HAP-1 (cell line): ENCODE results near the gene RALGAPA2.
A peak's percentile ranks its signal among the peaks of the same experiment; 100 is the strongest.

ENCODE experiments used
- DNase-seq, 2 experiments: peaks; one replicate each; pipeline ENCODE4 v3.0.0-alpha.2; 2016 to 2020; ENCODE audit warnings: low spot score in 2 of 2
- H3K27me3 ChIP-seq: fragments of 250-450 bp; sonication (Bioruptor Pico); 2 replicates; pipeline ENCODE4 v1.5.1; 2020; ENCODE audit warnings: low read depth, mild to moderate bottlenecking, moderate library complexity
- H3K36me3 ChIP-seq: fragments of 250-450 bp; sonication (Bioruptor Pico); replicated peaks from 2 replicates; pipeline ENCODE4 v1.5.1; 2020; ENCODE audit warnings: mild to moderate bottlenecking
- H3K4me1 ChIP-seq: fragments of 250-450 bp; sonication (Bioruptor Pico); 2 replicates; pipeline ENCODE4 v1.5.1; 2020; ENCODE audit warnings: mild to moderate bottlenecking
- H3K4me3 ChIP-seq: fragments of 250-450 bp; sonication (Bioruptor Pico); 2 replicates; pipeline ENCODE4 v1.5.1; 2020; ENCODE audit warnings: mild to moderate bottlenecking, moderate library complexity
- H3K9me3 ChIP-seq: fragments of 250-450 bp; sonication (Bioruptor Pico); 2 replicates; pipeline ENCODE4 v1.5.1; 2020; ENCODE audit warnings: mild to moderate bottlenecking, moderate library complexity
- in situ Hi-C: fragments of 300-500 bp; cut with MboI; formaldehyde crosslinking; loops from 3 replicates; pipeline ENCODE4 v1.14.3; 2020; ENCODE audit warnings: low sequenced_read_pairs, inconsistent platforms, mixed read lengths

RALGAPA2 gene

DNA sequence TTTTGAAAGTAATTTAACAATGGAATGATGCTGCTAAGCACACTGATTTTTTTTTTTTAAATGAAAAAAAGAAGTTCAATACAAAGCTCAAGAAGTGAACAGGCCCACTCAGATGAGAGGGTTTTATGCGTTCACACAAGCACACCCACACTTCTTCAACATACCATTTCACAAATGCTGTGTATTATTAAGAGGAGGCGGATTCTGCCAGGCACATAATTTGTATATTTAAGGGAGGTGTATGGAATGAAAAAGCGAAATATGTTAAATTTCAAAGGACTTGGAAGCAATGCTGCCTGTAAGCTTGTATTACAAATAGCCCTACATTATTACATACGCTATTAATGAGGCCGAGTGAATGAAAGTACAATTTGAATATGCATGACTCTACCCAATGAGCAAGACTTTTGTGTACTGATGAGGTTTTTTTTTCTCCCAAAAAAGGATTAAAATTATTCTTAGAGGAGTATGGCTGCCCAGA is 220.6 kb downstream of the RALGAPA2 start:
- Histone ChIP-seq H3K4me3 (no peak overlapping the region), H3K27me3 (no peaks in the 10 kb centered on the region), H3K36me3 (no peaks in the 10 kb centered on the region), H3K9me3 (no peaks in the 10 kb centered on the region), H3K4me1 (peaks cover 39% of the 10 kb centered on the region)
- in situ Hi-C loops: no loop called here
- no peak for DNase-seq

DNA sequence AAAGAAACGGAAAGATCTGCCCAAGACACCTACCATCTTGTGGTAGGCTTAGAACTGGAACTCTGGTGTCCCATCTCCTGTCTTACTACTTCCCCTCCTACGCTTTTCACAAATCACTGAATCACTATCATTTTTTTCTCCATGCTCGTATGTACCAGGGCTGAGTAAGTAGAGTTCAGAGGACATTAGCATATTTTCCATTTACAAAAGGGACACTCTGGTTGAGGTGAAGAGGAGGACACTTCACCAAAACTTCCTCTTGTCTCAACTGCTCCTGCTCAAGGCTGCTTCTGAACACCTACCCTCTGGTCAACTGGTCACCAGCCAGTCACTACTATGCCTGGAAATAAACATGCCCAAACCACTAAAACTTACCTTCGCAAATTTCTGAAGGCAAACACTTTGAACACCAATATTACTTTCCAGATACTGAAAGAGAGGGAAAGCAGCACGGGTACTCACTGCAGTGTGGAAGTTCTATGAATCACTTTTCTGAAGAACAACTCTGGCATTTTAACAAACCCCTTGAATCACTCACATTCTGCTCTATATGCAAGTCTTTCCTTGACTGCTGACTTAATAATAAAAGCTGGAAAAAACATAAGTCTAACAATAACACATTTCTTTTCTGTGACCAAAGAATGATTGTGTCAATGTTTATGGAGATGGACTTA is 221.2 kb downstream of the RALGAPA2 start:
- no peak overlapping the region for H3K4me3 ChIP-seq
- H3K36me3 ChIP-seq: no peaks in the 10 kb centered on the region
- in situ Hi-C loops: no loop called here
- no peak for DNase-seq
- no peaks in the 10 kb centered on the region for H3K27me3 ChIP-seq
- peaks cover 39% of the 10 kb centered on the region for H3K4me1 ChIP-seq
- H3K9me3 ChIP-seq: no peaks in the 10 kb centered on the region

DNA sequence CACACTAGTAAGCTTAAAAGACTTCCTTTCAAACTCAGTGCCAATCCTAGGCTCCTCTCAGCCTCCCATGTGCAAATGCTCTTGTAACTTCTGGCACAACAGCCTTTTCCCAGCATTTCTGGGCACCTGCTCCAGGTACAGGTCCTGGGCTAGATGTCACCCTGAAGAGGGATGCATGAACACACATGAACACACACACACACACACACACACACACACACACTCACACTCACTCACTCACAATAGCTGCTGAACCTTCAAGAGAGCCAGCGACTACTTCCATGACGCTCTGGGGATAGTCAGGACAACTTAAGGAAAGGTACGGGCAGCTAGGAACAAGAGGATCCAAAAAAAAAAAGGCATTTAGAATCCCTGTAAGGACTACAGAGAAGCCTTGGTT is 221.8 kb downstream of the RALGAPA2 start:
- Histone ChIP-seq H3K4me1 (peaks cover 39% of the 10 kb centered on the region), H3K9me3 (no peaks in the 10 kb centered on the region), H3K36me3 (no peaks in the 10 kb centered on the region), H3K4me3 (no peak overlapping the region), H3K27me3 (no peaks in the 10 kb centered on the region)
- in situ Hi-C loops: no loop called here
- DNase-seq: no peak

DNA sequence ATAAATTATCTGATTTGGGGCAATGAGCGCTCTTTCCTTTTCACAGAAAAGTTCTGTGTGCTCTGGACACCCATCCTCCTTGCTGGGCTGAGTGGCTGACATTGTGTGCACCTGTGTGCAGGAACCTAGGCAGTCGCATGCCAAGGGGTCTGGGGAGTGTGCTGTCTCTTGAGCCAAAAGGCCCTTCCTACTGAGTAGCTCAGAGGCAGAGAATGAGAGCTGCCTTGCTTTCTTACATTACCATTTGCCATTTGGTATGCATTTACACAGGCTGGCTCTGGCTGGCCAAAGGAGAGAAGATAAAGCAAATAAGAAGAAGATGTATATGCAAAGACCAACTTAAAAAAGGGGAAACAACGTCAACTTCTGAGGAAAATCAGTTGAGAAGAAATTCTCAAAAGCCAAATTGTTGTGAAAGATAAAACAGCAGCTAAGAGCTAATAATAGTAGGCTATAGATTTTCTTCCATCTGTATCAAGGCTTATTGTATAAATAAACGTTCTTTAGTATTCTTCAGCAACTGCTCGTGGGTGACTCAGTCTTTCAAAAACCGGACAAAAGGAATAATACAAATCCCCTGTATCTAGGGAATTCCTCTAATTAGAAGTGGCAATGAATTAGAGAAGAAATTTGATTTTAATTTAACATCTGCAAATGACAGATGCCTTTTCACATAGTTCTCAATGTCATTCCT is 222.6 kb downstream of the RALGAPA2 start:
- Histone ChIP-seq H3K27me3 (no peaks in the 10 kb centered on the region), H3K36me3 (no peaks in the 10 kb centered on the region), H3K9me3 (no peaks in the 10 kb centered on the region), H3K4me1 (peaks cover 39% of the 10 kb centered on the region), H3K4me3 (no peak overlapping the region)
- in situ Hi-C loops: no loop called here
- DNase-seq: peak; percentile 16 to 44

GRCh38 chr20:20489054-20489453 is 223.4 kb downstream of the RALGAPA2 start:
- in situ Hi-C loops: no loop called here
- H3K9me3 ChIP-seq: no peaks in the 10 kb centered on the region
- H3K4me3 ChIP-seq: no peak overlapping the region
- H3K4me1 ChIP-seq: peaks cover 39% of the 10 kb centered on the region
- no peaks in the 10 kb centered on the region for H3K36me3 ChIP-seq
- H3K27me3 ChIP-seq: no peaks in the 10 kb centered on the region
- DNase-seq: no peak

DNA sequence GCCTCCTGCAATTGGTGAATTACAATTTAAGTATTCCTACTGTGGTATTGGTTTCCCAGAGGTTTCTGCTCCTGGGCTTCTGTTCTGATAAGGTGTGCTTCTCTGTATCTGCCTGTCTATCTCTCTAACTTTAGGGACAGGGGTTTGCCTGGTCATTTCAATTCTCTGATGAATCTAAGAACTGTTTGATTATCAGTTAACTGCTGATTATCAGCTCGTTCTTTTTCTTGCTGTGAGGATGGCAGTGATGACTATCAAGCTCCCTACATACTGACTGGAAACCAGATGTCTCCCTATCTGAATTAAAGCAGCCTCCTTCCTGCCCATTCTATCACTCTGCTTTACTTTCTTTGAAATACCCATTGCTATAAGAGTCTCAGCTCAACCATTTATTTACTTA is 224.1 kb downstream of the RALGAPA2 start:
- in situ Hi-C loops: no loop called here
- Histone ChIP-seq H3K36me3 (no peaks in the 10 kb centered on the region), H3K4me1 (peaks cover 35% of the 10 kb centered on the region), H3K27me3 (no peaks in the 10 kb centered on the region), H3K4me3 (no peak overlapping the region), H3K9me3 (no peaks in the 10 kb centered on the region)
- DNase-seq: no peak

DNA sequence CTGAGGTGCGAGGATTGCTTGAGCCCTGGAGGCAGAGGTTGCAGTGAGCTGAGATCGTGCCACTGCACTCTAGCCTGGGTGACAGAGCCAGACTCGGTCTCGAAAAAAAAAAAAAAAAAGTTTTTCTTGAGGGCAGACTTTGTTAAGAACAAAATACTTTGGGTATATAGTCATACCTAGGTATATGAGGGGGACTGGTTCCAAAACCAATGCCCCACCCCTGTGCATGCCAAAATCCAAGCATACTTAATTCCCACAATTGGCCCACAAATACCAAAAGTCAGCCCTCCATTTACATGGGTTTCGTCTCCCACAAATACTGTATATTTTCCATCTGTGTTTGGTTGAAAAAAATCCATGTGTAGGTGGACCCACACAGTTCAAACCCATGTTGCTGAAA is 224.6 kb downstream of the RALGAPA2 start:
- in situ Hi-C loops: no loop called here
- DNase-seq: no peak
- Histone ChIP-seq H3K4me1 (peaks cover 29% of the 10 kb centered on the region), H3K9me3 (no peaks in the 10 kb centered on the region), H3K27me3 (no peaks in the 10 kb centered on the region), H3K4me3 (no peak overlapping the region), H3K36me3 (no peaks in the 10 kb centered on the region)

GRCh38 chr20:20483328-20483727 is 229.1 kb downstream of the RALGAPA2 start:
- no peak for DNase-seq
- H3K4me3 ChIP-seq: no peak overlapping the region
- no peaks in the 10 kb centered on the region for H3K4me1 ChIP-seq
- no peaks in the 10 kb centered on the region for H3K36me3 ChIP-seq
- in situ Hi-C loops: no loop called here
- no peaks in the 10 kb centered on the region for H3K27me3 ChIP-seq
- H3K9me3 ChIP-seq: no peaks in the 10 kb centered on the region

DNA sequence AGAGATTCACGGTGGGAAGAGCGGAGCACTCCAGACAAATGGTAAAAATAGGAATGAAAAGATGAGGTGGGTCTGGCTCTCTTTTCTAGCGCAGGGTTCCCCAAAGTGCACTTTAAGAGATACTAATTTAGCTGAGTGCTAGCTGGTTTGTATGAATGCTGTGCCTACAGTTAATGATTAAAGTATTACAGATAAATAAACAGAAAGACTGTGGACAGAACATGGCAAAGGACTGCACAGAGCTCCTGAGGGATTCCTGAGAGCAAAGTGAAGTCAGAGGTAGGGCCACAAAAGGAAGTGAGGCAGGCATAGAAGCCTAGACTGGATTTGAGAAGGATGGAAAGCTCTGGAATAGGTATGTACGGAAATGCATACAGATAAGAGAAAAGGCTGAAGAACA is 230.0 kb downstream of the RALGAPA2 start:
- Histone ChIP-seq H3K4me1 (no peaks in the 10 kb centered on the region), H3K27me3 (no peaks in the 10 kb centered on the region), H3K36me3 (no peaks in the 10 kb centered on the region), H3K9me3 (no peaks in the 10 kb centered on the region), H3K4me3 (no peak overlapping the region)
- in situ Hi-C loops: no loop called here
- no peak for DNase-seq

- Histone ChIP-seq H3K4me1 (no peaks in the 10 kb centered on the region), H3K36me3 (no peaks in the 10 kb centered on the region), H3K27me3 (no peaks in the 10 kb centered on the region), H3K4me3 (no peak overlapping the region), H3K9me3 (no peaks in the 10 kb centered on the region)
- in situ Hi-C loops: no loop called here
- DNase-seq: no peak
Observed at GRCh38 chr20:20480689-20481088, 231.8 kb downstream of the RALGAPA2 start.

DNA sequence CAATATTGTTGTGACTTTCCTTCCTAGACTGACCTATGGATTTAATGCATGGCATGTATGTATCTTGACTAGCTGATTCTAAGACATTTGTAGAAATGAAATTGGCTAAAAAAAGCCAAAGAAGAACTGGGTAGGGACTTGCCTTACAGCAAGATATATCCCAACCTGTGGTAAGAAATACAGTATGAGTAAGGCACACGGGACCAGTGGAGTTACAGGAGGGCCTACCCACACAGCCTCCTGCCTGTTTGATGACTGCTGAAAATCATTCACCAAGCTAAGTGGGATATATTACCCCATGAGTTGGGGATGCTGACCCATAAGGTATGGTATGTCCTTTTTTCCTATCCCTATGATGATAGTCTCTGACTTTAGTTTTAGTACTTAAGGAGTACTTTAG is 232.3 kb downstream of the RALGAPA2 start:
- in situ Hi-C loops: no loop called here

DNA sequence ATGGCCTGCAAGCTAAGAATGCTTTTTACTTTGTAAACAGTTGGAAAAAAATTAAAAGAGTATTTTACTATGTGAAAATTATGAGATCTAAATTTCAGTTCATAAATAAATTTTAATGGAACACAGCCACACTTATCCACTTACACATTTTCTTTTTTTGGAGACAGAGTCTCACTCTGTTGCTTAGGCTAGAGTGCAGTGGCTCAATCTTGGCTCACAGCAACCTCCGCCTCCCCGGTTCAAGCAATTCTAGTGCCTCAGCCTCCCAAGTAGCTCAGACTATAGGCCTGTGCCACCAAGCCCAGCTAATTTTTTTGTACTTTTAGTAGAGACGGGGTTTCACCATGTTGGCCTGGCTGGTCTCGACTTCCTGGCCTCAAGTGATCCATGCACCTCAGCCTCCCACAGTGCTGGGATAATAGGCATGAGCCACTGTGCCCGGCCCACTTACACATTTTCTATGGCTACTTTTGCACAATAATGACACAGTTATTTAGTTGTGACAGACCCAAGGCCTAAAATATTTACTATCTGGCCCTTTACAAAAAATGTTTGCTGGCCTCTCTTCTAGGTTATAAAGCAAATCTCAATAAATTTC is 234.9 kb downstream of the RALGAPA2 start:
- DNase-seq: no peak
- Histone ChIP-seq H3K36me3 (no peaks in the 10 kb centered on the region), H3K4me1 (no peaks in the 10 kb centered on the region), H3K9me3 (no peaks in the 10 kb centered on the region), H3K27me3 (no peaks in the 10 kb centered on the region), H3K4me3 (no peak overlapping the region)
- in situ Hi-C loops: no loop called here

More for the DNA sequence above, 232.3 kb downstream of the RALGAPA2 start:
- H3K4me1 ChIP-seq: no peaks in the 10 kb centered on the region
- no peak for DNase-seq
- no peak overlapping the region for H3K4me3 ChIP-seq
- H3K9me3 ChIP-seq: no peaks in the 10 kb centered on the region
- H3K27me3 ChIP-seq: no peaks in the 10 kb centered on the region
- H3K36me3 ChIP-seq: no peaks in the 10 kb centered on the region

GRCh38 chr20:20476504-20476903 is 235.9 kb downstream of the RALGAPA2 start:
- Histone ChIP-seq H3K4me3 (no peak overlapping the region), H3K36me3 (no peaks in the 10 kb centered on the region), H3K9me3 (no peaks in the 10 kb centered on the region), H3K27me3 (no peaks in the 10 kb centered on the region), H3K4me1 (no peaks in the 10 kb centered on the region)
- DNase-seq: no peak
- in situ Hi-C loops: no loop called here

GRCh38 chr20:20473657-20474056 is 238.8 kb downstream of the RALGAPA2 start:
- H3K36me3 ChIP-seq: no peaks in the 10 kb centered on the region
- no peaks in the 10 kb centered on the region for H3K9me3 ChIP-seq
- H3K4me1 ChIP-seq: no peaks in the 10 kb centered on the region
- H3K27me3 ChIP-seq: no peaks in the 10 kb centered on the region
- H3K4me3 ChIP-seq: no peak overlapping the region
- no peak for DNase-seq
- in situ Hi-C loops: no loop called here
